HT1080 (cell line): Measurements from ENCODE around the gene AUH. TPM values are rescaled to one million over a fixed set of nuclear protein-coding genes. Genes with fewer than 3 reads are reported as not detected.
"Not testable (repeated sequence)": the region's sequence is repeated elsewhere in the genome, so short reads cannot be mapped to it uniquely, and the experiment has no call there.

ENCODE experiments used
- DNase-seq: peaks from one replicate; pipeline ENCODE4 v3.0.0-alpha.2; 2015; ENCODE audit warnings: low read depth
- total RNA-seq: library from RNA; depleted of rRNA; stranded (reverse); fragments of >200 nt; shearing (Covaris generic); gene quantifications from 2 replicates; pipeline ENCODE4 v1.2.3, GENCODE V29; 2014

Gene AUH
- total RNA-seq, 1 experiment from 2014 or later, result 16.8 TPM

DNA sequence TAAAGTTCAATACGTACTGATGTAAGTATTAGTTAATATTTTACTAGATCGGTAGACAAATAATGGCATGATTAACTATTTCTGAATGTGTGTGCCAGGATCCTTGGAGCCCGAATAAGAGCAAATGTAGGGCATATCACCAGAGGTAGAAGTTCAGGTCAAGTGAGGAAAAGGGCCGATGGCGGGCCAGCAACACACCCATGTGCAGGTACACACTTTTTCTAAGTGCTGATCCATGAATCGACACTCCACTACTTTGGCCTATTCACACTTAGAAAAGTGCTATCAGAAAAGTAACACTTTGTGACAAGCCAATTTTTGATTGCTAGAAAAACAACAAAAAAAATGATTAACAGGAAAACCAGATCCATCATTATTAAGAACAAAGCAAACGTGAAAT lies 150.3 kb downstream of the AUH start:
- no peak for DNase-seq

- DNase-seq, result no peak
Measured at GRCh38 chr9:91210318-91210717, 151.4 kb downstream of the AUH start.

DNA sequence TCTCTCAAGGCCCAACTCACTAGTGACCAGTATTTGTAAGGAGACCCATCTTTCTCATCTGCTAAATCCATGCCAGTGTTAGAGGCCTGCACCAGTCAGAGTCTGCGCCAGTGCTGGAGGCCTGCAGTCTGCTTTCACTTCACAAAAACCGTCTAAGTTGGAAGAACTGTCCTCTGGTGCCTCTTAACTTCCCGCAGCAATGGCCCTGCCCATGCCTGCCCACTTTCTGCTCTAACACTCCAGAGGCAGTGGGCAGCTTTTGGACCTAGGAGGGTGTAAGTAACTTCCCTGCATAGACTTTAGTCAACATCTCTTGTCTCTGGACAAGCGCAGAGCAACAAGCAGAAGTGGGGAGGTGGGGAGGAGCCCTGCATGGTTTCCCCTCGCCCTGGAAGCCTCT lies 152.9 kb downstream of the AUH start:
- no peak for DNase-seq

- no peak for DNase-seq
Measured at GRCh38 chr9:91208419-91208745, 153.3 kb downstream of the AUH start.

DNA sequence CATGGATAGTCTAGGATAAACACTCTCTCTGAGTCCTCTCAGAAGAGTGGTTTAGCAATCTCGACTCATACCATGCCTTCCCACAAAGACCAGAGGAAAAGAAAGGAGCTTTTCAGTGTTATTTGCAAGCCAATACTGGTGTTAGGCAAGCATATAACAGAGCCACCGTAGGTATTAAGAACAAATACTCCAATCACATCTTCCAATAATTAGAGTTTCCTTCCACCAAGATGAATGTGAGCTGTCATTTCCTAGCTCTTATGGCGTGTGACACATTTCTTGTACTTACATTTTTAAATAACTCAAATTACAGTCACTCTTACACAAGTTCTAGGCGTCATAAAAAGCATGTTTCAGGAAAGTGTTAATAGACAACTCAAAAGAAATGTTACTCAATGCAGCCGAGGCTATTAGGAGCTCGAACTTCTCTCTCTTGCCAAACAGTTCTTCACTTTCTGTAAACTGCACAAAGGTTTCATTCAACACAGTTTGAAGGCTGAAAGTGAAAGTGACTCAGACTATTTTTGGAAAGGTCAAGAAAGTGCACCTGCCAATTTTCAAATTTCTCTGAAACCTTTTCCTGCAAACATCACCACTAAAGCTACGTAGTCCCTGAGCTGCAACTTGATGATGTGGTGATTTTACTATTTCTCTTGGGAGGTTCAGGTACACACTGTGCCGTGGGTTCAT lies 153.8 kb downstream of the AUH start:
- peak; percentile 53 for DNase-seq

- DNase-seq, result no peak
Measured at GRCh38 chr9:91207397-91207728, 154.4 kb downstream of the AUH start.

DNA sequence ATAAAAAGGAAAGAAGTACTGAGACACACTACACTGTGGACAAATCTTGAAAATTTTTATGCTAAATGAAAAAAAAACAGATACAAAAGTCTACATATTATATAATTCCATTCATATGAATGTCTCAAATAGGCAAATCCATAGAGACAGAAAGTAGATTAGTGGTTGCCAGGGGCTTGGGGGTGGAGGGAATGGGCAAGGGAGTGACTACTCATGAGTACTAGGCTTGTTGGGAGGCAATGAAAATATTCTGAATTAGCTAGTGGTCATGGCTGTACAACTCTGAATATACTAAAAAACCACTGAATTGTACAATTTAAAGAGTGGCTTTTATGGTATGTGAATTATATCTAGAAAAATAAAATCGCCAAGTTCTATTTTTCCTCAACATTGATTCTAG lies 154.9 kb downstream of the AUH start:
- DNase-seq, result no peak

DNA sequence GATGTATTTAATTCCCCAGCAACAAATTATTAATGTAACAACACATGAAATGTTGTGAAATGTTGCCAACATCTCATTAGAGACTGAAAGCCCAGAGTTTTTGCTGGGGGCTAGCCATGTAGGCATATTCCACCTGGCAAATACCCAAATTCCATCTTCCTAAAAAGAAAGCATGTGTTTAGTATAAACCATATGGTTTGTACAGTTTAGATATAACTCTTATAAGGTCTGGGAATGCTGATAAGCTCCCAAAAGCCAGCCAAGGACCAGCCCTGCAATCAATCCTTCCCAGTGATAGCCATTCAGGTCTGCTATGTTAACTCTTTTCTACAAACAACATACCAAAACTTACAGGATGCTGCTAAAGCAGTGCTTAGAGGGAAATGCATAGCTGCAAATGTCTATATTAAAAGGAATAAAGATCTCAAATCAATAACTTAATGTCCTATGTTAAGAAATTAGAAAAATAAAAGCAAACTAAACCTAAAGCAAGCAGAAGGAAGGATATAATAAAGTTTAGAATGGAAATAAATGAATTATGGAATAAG lies 158.9 kb downstream of the AUH start:
- no peak for DNase-seq

- DNase-seq, result no peak
Measured at GRCh38 chr9:91200692-91201336, 160.9 kb downstream of the AUH start.

GRCh38 chr9:91199739-91200497 lies 161.8 kb downstream of the AUH start:
- no peak for DNase-seq

GRCh38 chr9:91198881-91199280 lies 162.8 kb downstream of the AUH start:
- not testable (repeated sequence) for DNase-seq

DNA sequence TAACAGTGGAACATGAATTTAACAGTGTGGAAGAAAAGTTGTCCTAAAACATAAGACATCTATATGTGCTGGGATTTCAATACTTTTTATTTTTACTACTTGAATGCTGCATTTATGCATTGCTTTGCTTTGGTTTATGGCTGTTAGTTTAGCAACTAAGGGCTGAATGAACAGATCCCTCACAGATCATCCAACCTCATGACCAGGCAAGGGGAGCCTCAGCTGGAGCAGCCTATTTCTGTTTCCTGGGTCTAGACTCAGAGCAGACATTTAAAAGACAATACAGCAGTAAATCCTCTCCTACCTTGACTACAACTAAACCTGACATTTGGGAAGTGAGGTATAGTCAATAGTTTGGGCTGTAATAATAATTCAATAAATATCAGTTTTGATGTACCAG lies 163.3 kb downstream of the AUH start:
- DNase-seq, result no peak

GRCh38 chr9:91197232-91198181 lies 164.2 kb downstream of the AUH start:
- DNase-seq, result peak; percentile 82

- DNase-seq, result no peak
Measured at GRCh38 chr9:91196103-91196950, 165.4 kb downstream of the AUH start.

- no peak for DNase-seq
Measured at GRCh38 chr9:91195372-91196012, 166.2 kb downstream of the AUH start.

- DNase-seq, result peak; percentile 86
Measured at GRCh38 chr9:91193658-91194391, 167.9 kb downstream of the AUH start.

- peak; percentile 98 for DNase-seq
Measured at GRCh38 chr9:91193087-91193657, 168.5 kb downstream of the AUH start.

- DNase-seq, result peak; percentile 15
Measured at GRCh38 chr9:91192381-91193086, 169.2 kb downstream of the AUH start.
